Suprapubic skin (tissue), 3 donors: ENCODE data around the gene PDCD7.

Experiments
- POLR2AphosphoS5 ChIP-seq, 3 donors: sonication (generic); formaldehyde crosslinking; IDR thresholded peaks; one replicate each; pipeline ENCODE4 v1.6.1; 2017; ENCODE audit warnings: antibody characterized with exemption in 3 of 3
- TF ChIP-seq, protein P1 (sequence below), 2 donors: fragments of 200-600 bp in 1 of 2; fragments of 450-650 bp in 1 of 2; sonication (generic) in 1 of 2; IDR thresholded peaks; one replicate each; pipeline ENCODE4 v1.5.1; 2016 to 2019; ENCODE audit warnings: antibody characterized with exemption in 2 of 2, mild to moderate bottlenecking in 1 of 2, moderate library complexity in 1 of 2

DNA sequence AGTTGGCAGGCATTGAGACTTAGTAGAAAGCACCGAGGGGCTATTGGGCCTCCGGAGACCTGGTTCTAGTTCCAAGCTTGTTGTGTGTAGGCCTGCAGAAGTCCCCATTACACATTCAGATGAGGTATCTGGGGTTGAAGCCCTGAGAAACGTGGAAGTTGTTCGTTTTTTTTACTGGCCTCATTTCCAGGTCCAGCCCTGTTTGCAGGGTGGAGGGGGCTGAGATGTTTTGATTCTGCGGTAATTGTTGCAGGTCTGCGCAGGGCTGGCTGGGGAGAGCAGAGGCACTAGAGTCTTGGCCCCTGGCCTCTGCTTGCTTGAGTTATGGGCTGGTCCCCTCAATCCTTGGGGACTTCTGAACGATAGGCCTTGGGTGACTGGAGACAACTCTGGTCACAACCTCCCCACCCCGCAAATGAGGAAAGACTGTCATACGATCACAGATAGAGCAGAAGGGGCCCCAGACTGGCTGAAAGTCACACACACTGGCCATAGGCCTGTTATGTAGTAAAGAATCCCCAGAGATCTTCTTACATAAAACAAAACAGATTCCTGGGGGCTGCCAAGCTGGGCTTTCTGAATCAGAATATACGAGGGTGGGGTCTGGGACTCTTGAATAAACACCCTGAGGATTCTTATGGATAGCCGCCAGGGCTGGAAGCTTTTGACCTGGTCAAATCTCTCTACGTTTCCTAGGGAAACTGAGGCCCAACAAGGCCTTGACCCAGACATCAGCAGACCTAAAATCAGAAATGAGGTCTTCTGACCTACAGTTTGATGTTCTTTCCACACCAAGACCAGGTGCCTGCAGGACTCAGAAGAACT lies 41.5 kb downstream of the PDCD7 start:
- TF ChIP-seq, protein P1, sequence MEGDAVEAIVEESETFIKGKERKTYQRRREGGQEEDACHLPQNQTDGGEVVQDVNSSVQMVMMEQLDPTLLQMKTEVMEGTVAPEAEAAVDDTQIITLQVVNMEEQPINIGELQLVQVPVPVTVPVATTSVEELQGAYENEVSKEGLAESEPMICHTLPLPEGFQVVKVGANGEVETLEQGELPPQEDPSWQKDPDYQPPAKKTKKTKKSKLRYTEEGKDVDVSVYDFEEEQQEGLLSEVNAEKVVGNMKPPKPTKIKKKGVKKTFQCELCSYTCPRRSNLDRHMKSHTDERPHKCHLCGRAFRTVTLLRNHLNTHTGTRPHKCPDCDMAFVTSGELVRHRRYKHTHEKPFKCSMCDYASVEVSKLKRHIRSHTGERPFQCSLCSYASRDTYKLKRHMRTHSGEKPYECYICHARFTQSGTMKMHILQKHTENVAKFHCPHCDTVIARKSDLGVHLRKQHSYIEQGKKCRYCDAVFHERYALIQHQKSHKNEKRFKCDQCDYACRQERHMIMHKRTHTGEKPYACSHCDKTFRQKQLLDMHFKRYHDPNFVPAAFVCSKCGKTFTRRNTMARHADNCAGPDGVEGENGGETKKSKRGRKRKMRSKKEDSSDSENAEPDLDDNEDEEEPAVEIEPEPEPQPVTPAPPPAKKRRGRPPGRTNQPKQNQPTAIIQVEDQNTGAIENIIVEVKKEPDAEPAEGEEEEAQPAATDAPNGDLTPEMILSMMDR (IDR thresholded peaks at IDR 0.05), result no peak
- TF ChIP-seq POLR2AphosphoS5 (IDR thresholded peaks at IDR 0.05), result no peak
